ENCODE measurements around the gene CCDC9. TPM values are rescaled to one million over a fixed set of nuclear protein-coding genes. Genes with fewer than 3 reads are reported as not detected.
A peak's percentile ranks its signal among the peaks of the same experiment; 100 is the strongest.

Gene CCDC9
- total and polyA plus RNA-seq, 2 experiments from 2014 or later, result 14.5 to 15.0 TPM

GRCh38 chr19:47241919-47242577 is 14.3 kb upstream of the CCDC9 start (continued):
- TF ChIP-seq CTCF (conservative IDR thresholded peaks at IDR 0.05; ENCODE audit: low read depth in 2 of 2) (no peak), ZNF331 (CRISPR knock-in tag; IDR thresholded peaks at IDR 0.05; ENCODE audit: low read depth) (no peak), EZH2phosphoT487 (IDR thresholded peaks at IDR 0.05; ENCODE audit: unreplicated experiment) (no peak), ZNF114 (CRISPR knock-in tag; IDR thresholded peaks at IDR 0.05) (no peak), EZH2 (IDR thresholded peaks at IDR 0.05; ENCODE audit: low read depth, unreplicated experiment) (no peak)
- TF ChIP-seq, protein P1, sequence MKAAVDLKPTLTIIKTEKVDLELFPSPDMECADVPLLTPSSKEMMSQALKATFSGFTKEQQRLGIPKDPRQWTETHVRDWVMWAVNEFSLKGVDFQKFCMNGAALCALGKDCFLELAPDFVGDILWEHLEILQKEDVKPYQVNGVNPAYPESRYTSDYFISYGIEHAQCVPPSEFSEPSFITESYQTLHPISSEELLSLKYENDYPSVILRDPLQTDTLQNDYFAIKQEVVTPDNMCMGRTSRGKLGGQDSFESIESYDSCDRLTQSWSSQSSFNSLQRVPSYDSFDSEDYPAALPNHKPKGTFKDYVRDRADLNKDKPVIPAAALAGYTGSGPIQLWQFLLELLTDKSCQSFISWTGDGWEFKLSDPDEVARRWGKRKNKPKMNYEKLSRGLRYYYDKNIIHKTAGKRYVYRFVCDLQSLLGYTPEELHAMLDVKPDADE (IDR thresholded peaks at IDR 0.05), result no peak

DNA sequence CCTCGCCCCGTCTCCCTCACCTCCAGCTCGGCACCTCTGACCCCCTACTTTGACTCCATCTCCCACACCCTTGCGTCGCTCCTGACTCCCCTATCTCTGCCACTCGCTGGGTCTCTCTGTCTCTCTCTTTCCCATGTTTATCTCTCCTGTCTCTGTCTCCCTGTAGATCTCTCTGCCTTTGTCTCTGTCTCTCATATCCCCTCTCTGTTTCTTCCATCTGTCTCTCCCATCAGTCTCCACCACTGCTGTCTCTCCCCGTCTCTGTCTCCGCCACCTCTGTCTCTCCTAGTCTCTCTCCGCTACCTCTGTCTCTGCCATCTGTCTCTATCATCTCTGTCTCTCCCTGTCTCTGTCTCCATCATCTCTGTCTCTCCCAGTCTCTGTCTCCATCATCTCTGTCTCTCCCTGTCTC is 13.0 kb upstream of the CCDC9 start:
- Mint-ChIP-seq H3K4me3 (peak overlapping the region; percentile 70), H3K4me1 (peaks cover 23% of the 10 kb centered on the region), H3K9me3 (peaks cover 3% of the 10 kb centered on the region; the same call in 2 of the 3 replicates), H3K27me3 (ENCODE audit: insufficient read depth, low read depth, poor library complexity) (peaks cover 32% of the 10 kb centered on the region), H3K36me3 (ENCODE audit: low read depth) (peaks cover 6% of the 10 kb centered on the region; the same call in 1 of the 3 replicates), H3K27ac (peak overlapping the region; percentile 82; the same call in 1 of the 2 replicates)
- DNase-seq (ENCODE audit: low spot score) (no peak), ATAC-seq (peak; percentile 7)
- Histone ChIP-seq H3K79me2 (replicated peaks; ENCODE audit: insufficient read depth) (no peaks in the 10 kb centered on the region), H3F3A (replicated peaks; ENCODE audit: low read depth) (peaks cover 46% of the 10 kb centered on the region), H3K4me1 (ENCODE audit: insufficient read depth) (peaks cover 26% of the 10 kb centered on the region), H3K4me2 (peak overlapping the region; percentile 83), H2AFZ (no peak overlapping the region), H3K36me3 (ENCODE audit: insufficient read depth) (no peaks in the 10 kb centered on the region), H3K27me3 (ENCODE audit: insufficient read depth) (peaks cover 41% of the 10 kb centered on the region), H3K27ac (ENCODE audit: low read depth) (no peak overlapping the region), H3K4me3 (peak overlapping the region; percentile 59), H3K9me2 (ENCODE audit: insufficient read depth) (no peaks in the 10 kb centered on the region), H4K20me1 (replicated peaks; ENCODE audit: insufficient read depth) (no peaks in the 10 kb centered on the region)
- no peak for TF ChIP-seq NANOG (IDR thresholded peaks at IDR 0.05; ENCODE audit: borderline replicate concordance)

GRCh38 chr19:47243776-47244547 is 12.4 kb upstream of the CCDC9 start:
- Histone ChIP-seq H3K9me2 (ENCODE audit: insufficient read depth) (no peaks in the 10 kb centered on the region), H3K27me3 (ENCODE audit: insufficient read depth) (peaks cover 35% of the 10 kb centered on the region), H3K36me3 (ENCODE audit: insufficient read depth) (no peaks in the 10 kb centered on the region), H3K79me2 (replicated peaks; ENCODE audit: insufficient read depth) (no peaks in the 10 kb centered on the region), H3K27ac (ENCODE audit: low read depth) (peak overlapping the region; percentile 86), H3K4me2 (peak overlapping the region; percentile 83), H4K20me1 (replicated peaks; ENCODE audit: insufficient read depth) (no peaks in the 10 kb centered on the region), H3F3A (replicated peaks; ENCODE audit: low read depth) (peaks cover 41% of the 10 kb centered on the region), H3K4me1 (ENCODE audit: insufficient read depth) (peaks cover 23% of the 10 kb centered on the region), H2AFZ (0 out of 2 replicates have a peak overlapping the region, but pooled peaks have one; percentile 74), H3K4me3 (peak overlapping the region; percentile 59)
- H3K27me3 Mint-ChIP-seq (ENCODE audit: insufficient read depth, low read depth, poor library complexity), result peaks cover 32% of the 10 kb centered on the region
- peaks cover 5% of the 10 kb centered on the region; the same call in 1 of the 3 replicates for H3K36me3 Mint-ChIP-seq (ENCODE audit: low read depth)
- H3K27ac Mint-ChIP-seq, result peak overlapping the region; percentile 82
- TF ChIP-seq NANOG (IDR thresholded peaks at IDR 0.05; ENCODE audit: borderline replicate concordance) (no peak), POLR2AphosphoS5 (IDR thresholded peaks at IDR 0.05; ENCODE audit: low read depth) (peak; percentile 41; the same call in 1 of the 2 replicates), CTCF (conservative IDR thresholded peaks at IDR 0.05; ENCODE audit: low read depth in 2 of 2) (peak; percentile 82 to 96), STAT1 (IDR thresholded peaks at IDR 0.05; ENCODE audit: unreplicated experiment) (no peak)
- TF ChIP-seq, protein P1 (IDR thresholded peaks at IDR 0.05), result 0 out of 2 replicates have a peak, but pooled peaks have one; percentile 61
- DNase-seq (ENCODE audit: low spot score) (peak; percentile 96), ATAC-seq (peak; percentile 69)
- peaks cover 19% of the 10 kb centered on the region for H3K4me1 Mint-ChIP-seq
- H3K4me3 Mint-ChIP-seq, result peak overlapping the region; percentile 70
- peaks cover 3% of the 10 kb centered on the region; the same call in 2 of the 3 replicates for H3K9me3 Mint-ChIP-seq

Measured in GM23338 (cell line).